Posterior vena cava (tissue), 2 donors: ENCODE data around the gene CHERP. TPM values are rescaled to one million over a fixed set of nuclear protein-coding genes. Genes with fewer than 3 reads are reported as not detected.
"Not testable (repeated sequence)": the region's sequence is repeated elsewhere in the genome, so short reads cannot be mapped to it uniquely, and the experiment has no call there.

Experiments used
- DNase-seq: peaks from one replicate; pipeline ENCODE4 v3.0.0-alpha.2; 2020; ENCODE audit warnings: low spot score
- intact Hi-C, 2 donors: fragments of 100-400 bp; cut with DNase I; formaldehyde crosslinking; loops; one replicate each; pipeline versions ENCODE4 v1.14.1 to v1.14.2; 2022 to 2023
- total RNA-seq, 2 donors: library from RNA; stranded (reverse); fragmentation: NEBNext Ultra II Directional; extraction: Animal tissue kit (Norgen Biotek cat#: 25700); gene quantifications; one replicate each; pipeline ENCODE4 v1.2.1, GENCODE V29; 2021
- donor health status: DM: yes; HTN: yes; CAD: no.
- donor health status: DM: yes; HTN: yes; CAD: no.

Gene CHERP
- total RNA-seq, 2 donors from 2014 or later, result 21.4 to 23.6 TPM

DNA sequence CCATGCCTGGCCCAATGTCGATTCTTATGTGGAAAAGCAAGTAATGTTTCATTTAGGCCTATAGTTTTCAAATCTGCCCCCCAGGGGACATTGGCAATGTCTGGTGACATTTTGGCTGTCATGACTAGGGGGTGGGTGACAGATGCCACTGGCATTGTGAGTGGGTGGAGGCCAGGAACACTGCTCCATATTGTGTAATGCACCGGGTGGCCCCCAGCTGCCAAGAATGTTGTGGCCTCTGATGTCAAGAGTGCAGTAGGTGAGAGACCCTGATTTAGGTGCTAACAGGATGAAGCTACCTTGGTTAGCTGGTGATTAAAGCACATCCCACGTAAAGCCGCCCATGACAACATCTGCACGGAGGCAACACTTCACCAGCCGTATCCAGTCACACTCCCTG lies 35.3 kb downstream of the CHERP start:
- intact Hi-C loops, result no loop called here
- no peak for DNase-seq

- DNase-seq, intact Hi-C loops: not testable (repeated sequence)
These were observed 36.1 kb downstream of the CHERP start for GRCh38 chr19:16506161-16506560.

GRCh38 chr19:16504271-16504670 lies 38.0 kb downstream of the CHERP start:
- no peak for DNase-seq
- intact Hi-C loops, result no loop called here

DNA sequence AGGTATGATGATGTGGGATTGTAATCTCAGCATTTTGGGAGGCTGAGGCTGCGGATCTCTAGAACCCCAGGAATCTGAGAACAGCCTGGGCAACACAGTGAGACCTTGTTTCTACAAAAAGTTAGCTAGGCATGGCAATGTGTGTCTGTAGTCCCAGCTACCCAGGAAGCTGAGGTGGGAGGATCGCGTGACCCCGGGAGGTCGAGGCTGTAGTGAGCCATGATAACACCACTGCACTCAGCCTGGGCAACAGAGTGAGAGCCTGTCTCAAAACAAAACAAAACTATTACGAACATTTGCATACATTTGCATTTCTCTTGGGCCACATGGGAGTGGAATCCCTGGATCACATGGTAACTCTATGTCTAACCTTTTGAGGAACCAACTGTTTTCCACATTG lies 44.4 kb downstream of the CHERP start:
- intact Hi-C loops, result no loop called here
- DNase-seq, result no peak

- no peak for DNase-seq
These were observed 45.2 kb downstream of the CHERP start for GRCh38 chr19:16497042-16497441.

DNA sequence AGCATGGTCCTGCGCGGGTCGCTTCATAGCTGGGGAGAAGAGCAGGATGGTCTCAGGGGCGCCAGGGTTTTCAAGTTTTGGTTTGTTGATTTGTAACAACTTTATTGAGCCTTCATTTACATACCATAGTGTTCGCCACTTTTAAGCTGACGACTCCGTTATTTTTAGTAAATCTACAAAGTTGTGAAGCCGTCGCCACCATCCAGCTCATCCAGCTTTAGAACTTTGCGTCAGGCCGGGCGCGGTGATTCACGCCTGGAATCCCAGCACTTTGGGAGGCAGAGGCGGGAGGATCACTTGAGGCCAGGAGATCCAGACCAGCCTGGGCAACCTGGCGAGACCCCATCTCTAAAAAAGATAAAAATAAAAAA lies 45.6 kb downstream of the CHERP start:
- DNase-seq, result peak; percentile 89
- intact Hi-C loops, result no loop called here

More at GRCh38 chr19:16497042-16497441, 45.2 kb downstream of the CHERP start:
- intact Hi-C loops, result no loop called here

DNA sequence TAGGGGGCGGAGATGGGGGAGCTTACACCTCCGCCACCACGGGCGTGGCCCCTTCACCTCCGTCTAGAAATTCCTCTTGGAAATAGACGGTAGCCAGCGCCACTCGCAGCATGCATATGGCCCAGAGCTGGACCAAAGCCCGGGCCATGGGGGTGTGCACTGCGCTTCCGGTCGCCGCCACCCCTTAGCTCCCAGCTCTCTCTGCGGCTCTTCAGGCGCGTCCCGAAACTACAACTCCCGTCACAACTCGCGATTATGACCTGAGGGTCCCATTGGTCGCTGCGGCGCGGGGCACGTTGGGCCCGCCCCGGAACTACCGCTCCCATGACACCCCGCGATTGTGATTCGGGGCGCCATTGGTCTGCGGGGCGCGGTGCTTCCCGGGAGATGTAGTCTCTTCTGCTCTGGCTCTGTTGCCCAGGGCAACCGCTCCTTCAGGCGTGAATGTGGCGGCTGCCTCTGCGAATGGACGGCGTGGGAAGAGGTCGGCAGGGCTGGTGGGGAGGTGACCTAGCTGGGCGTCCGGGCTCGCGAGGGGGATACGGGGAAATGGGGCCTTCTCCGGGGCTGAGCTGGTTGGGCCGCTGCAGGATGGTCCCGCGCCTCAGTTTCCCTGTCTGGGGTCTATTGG lies 46.1 kb downstream of the CHERP start, which contains the start of the genes C19orf44 and CALR3:
Gene C19orf44, plus strand, starts transcription at position 413 of the 631 bp plus-strand sequence. CDS start 4,399 bp downstream, outside the sequence.
Gene CALR3, minus strand, starts transcription at position 186 of the 631 bp plus-strand sequence. Its CDS starts 38 bp downstream, at position 148.
- peak; percentile 100 for DNase-seq
- intact Hi-C loops, result no loop called here

DNA sequence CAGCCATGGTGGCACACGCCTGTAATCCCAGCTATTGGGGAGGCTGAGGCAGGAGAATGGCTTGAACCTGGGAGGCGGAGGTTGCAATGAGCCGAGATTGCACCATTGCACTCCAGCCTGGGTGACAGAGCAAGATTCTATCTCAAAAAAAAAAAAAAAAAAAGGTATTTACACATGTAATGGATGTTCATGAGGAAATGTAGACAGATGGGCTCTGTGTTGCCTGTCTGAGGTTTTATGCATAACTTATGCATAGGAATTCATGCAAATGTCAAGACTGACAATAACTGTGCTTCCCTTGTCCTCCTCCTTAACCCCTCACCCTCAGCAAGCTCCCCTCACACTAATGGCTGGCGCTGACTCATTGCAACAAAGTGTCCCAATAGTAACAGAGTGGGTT lies 55.8 kb downstream of the CHERP start:
- DNase-seq, intact Hi-C loops: not testable (repeated sequence)

- intact Hi-C loops, result no loop called here
- no peak for DNase-seq
These were observed 59.5 kb downstream of the CHERP start for GRCh38 chr19:16482745-16483144.

DNA sequence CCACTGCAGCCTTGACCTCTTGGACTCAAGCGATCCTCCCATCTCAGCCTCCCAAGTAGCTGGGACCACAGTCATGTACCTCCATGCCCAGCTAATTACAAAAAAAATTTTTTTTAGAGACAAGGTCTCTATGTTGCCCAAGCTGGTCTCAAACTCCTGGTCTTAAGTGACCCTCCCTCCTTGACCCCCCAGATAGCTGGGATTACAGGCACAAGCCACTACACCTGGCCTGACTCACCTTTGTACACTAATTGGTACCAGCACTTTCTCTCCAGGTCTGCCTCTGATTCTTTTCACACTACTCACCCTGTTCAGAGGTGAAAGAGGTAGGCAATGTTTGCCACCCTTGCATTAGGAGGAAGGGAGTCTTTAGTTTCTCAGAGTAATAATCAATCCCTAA lies 64.9 kb downstream of the CHERP start:
- DNase-seq, result no peak
- intact Hi-C loops, result no loop called here

DNA sequence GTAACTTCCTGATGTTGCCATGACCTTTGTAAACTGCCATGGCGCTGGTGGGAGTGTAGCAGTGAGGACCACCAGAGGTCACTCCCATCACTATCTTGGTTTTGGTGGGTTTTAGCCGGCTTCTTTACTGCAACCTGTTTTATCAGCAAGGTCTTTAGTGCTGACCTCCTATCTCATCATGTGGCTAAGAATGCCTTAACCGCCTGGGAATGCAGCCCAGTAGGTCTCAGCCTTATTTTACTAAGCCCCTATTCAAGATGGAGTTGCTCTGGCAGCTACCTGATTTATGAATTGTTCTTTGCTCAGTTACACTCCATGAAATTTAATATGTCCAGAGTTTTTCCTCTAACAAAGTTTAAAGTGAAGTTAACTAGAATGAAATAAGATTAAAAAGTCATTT lies 65.8 kb downstream of the CHERP start:
- no peak for DNase-seq
- intact Hi-C loops, result no loop called here

GRCh38 chr19:16473875-16474392 lies 68.3 kb downstream of the CHERP start:
- intact Hi-C loops, result no loop called here
- no peak for DNase-seq

- no peak for DNase-seq
These were observed 69.2 kb downstream of the CHERP start for GRCh38 chr19:16472992-16473391.

DNA sequence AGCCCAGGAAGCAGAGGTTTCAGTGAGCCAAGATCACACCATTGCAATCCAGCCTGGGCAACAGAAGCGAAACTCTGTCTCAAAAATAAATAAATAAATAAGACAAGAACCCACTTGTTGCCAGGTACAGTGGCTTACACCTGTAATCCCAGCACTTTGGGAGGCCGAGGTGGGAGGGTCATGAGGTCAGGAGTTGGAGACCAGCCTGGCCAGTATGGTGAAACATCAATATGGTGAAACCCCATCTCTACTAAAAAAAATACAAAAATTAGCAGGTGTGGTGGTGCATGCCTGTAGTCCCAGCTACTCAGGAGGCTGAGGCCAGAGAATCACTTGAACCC lies 69.7 kb downstream of the CHERP start:
- intact Hi-C loops, result not testable (repeated sequence)

More at GRCh38 chr19:16472992-16473391, 69.2 kb downstream of the CHERP start:
- intact Hi-C loops, result no loop called here

GRCh38 chr19:16470911-16471811 lies 71.1 kb downstream of the CHERP start:
- intact Hi-C loops, result no loop called here
- no peak for DNase-seq

More for the DNA sequence above, 69.7 kb downstream of the CHERP start:
- DNase-seq, result not testable (repeated sequence)

DNA sequence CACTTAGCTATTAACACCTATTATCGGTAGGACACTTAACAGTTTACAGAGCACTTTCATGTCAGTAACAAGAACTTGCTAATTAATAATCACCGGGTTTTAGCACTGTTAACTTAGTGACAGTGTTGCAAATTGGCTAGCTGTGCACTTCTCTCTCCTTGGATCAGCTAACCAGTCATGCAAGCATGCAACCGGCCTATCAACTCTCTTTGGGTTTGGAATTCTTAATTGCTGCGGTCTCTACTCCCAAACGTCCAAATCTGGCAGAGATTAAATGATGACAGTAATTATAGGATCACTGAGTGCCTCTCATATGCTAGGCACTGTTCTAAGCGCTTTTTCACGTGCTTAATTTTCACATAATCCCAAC lies 71.7 kb downstream of the CHERP start:
- intact Hi-C loops, result no loop called here
- DNase-seq, result no peak
